Cortex of kidney (tissue), 1 donor: ENCODE results near the gene SERINC4.
"Not testable (repeated sequence)": the region's sequence is repeated elsewhere in the genome, so short reads cannot be mapped to it uniquely, and the experiment has no call there.

Experiments used
- DNase-seq: peaks from one replicate; lab custom pipeline; 2025; lab: John Stamatoyannopoulos, UW

SERINC4 gene

DNA sequence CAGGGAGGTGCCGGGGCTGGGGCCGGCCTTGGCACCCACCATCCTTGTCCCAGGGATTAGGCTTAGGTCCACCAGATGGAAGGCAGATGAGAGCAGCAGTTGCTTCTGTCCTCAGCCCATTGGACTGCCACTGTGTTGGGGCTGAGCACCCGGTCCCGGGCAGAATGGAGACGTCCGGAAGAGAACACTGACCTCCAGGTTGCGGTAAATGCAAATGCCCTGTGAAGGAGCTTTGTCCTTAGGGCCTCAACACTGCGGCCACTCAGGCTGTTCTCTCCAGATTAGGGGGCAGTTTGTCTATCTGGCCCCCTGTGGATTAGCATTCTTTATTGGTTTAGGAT, at the start of gene SERINC4:
Gene SERINC4, minus strand, starts transcription at position 276 of the 341 bp plus-strand sequence. Its CDS starts 234 bp downstream, at position 42.
- DNase-seq, result no peak

DNA sequence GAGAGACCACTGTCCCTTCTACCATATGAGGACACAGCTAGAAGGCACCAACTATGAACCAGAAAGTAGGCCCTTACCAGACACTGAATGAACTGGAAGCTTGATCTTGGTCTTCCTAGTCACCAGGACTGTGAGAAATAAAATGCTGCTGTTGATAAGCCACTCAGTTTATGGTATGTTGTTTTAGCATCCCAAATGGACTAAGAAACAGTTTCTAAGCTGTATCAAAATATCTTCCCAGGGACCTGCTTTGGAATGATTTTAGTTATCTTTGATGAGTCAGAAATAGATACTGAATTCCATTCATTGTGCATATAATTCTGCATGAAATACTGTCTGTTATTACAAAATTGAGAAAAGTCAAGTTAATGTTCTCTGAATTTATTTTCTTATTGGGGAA, 45.4 kb upstream of the SERINC4 start:
- no peak for DNase-seq

DNA sequence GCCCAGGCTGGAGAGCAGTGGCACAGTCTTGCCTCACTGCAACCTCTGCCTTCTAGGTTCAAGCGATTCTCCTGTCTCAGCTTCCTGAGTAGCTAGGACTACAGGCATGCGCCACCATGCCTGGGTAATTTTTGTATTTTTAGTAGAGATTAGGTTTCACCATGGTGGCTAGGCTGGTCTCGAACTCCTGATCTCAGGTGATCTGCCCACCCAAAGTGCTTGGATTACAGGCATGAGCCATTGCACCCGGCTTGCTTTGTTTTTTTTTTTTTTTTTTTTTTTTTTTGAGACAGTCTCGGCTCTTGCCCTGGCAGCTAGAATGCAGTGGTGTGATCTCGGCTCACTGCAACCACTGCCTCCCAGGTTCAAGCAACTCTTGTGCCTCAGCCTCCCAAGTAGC, 32.5 kb upstream of the SERINC4 start:
- DNase-seq, result not testable (repeated sequence)

DNA sequence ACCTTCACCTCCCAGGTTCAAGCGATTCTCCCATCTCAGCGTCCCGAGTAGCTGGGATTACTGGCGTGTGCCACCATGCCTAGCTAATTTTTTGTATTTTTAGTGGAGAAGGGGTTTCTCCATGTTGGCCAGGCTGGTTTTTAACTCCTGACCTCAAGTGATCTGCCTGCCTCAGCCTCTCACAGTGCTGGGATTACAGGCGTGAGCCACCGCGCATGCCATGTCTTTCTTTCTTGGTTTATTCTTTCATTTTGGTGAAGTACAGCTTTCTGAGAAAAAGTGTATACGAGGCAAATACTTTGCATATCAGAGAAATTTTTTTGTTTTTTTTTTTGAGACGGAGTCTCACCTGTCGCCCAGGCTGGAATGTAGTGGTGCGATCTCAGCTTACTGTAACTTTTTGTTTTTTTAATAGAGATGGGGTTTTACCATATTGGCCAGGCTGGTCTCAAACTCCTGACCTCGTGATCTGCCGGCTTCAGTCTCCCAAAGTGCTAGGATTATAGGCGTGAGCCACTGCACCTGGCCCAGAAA, 31.6 kb upstream of the SERINC4 start:
- DNase-seq, result not testable (repeated sequence)

DNA sequence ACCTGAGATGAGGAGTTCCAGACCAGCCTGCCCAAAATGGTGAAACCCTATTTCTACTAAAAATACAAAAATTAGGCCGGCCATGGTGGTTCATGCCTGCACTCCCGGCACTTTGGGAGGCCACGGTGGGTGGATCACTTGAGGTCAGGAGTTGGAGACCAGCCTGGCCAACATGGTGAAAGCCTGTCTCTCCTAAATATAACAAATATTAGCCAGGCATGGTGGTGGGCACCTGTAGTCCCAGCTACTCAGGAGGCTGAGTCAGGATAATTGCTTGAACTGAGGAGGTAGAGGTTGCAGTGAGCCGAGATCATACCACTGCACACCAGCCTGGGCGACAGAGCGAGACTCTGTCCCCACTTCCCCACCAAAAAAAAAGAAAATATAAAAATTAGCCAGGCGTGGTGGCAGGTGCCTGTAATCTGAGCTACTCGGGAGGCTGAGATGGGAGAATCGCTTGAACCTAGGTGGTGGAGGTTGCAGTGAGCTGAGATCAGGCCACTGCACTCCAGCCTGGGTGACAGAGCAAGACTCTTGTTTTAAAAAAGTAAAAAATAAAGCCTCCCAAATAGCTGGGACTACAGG, 30.8 kb upstream of the SERINC4 start:
- DNase-seq, result not testable (repeated sequence)

DNA sequence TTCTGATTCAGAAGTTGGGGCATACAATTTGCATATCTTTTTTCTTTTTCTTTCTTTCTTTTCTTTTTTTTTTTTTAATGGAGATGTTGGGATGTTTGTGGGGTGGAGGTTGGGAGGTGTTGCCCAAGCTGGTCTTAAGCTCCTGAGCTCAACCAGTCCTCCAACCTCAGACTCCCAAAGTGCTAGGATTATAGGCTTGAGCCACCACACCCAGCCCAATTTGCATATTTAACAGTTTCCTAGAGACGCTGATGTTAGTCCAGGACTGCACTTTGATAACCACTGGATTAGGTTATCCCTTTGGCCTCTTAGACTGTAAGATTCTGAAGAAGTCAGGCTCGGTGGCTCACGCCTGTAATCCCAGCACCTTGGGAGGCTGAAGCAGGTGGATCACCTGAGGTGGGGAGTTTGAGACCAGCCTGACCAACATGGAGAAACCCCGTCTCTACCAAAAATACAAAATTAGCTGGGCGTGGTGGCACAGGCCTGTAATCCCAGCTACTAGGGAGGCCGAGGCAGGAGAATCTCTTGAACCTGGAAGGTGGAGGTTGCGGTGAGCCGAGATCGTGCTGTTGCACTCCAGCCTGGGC, 30.0 kb upstream of the SERINC4 start:
- not testable (repeated sequence) for DNase-seq

DNA sequence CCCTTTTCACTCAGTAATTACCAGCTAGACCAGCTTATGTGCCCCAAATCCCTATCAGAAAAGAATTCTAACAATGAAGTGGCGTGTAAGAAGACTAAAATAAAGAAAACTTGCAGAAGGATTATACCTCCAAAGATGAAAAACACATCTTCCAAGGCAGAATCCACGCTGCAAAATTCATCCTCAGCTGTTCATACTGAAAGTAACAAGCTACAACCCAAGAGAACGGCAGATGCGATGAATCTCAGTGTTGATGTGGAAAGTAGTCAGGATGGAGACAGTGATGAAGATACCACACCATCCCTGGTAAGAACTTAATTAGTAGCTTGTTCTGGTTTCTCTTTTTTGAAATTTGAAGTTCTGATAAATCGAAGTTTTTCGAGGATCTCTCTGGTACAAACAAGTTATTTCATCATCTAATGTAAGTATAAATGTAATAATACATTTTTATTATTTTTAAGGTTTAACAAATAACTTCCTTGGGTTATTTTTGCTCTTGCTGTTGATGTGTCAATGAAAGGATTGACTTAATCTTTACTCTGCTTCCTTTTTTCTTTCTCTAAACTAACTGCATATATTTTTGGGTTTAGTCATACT, 28.1 kb upstream of the SERINC4 start:
- DNase-seq, result no peak

DNA sequence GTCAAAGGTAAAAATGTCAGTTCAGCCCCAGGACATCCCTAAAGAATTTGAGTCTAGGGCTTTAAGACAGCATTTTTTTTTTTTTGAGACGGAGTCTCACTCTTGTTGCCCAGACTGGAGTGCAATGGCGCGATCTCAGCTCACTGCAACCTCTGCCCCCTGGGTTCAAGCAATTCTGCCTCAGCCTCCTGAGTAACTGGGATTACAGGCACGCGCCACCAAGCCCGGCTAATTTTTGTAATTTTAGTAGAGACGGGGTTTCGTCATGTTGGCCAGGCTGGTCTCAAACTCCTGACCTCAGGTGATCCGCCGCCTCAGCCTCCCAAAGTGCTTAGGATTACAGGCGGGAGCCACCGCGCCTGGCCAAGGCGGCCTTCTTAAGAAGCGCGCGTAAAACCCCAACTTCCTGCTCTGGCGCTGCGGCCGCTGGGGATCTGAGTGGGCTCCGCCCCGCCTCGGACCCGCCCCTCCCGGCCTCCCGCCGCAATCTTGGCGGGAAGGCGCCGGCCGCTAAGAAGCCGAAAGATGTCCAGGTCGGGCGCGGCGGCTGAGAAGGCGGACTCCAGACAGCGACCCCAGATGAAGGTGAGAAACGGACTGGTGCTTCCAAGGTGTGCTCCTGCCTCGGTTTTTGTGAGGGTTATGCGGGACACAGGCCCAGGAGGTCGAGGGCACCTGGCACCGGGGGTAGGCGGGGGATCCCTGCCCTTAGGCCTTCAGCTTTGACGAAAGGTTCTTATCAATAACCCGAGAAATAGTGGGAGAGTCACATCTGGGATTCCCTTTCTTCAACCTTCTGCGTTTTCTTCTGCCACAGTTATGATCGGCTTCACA, 26.7 kb upstream of the SERINC4 start, which contains the start of gene WDR76:
Gene WDR76, plus strand, starts transcription at position 495 of the 834 bp plus-strand sequence. Its CDS starts 31 bp downstream, at position 526.
- no peak for DNase-seq

DNA sequence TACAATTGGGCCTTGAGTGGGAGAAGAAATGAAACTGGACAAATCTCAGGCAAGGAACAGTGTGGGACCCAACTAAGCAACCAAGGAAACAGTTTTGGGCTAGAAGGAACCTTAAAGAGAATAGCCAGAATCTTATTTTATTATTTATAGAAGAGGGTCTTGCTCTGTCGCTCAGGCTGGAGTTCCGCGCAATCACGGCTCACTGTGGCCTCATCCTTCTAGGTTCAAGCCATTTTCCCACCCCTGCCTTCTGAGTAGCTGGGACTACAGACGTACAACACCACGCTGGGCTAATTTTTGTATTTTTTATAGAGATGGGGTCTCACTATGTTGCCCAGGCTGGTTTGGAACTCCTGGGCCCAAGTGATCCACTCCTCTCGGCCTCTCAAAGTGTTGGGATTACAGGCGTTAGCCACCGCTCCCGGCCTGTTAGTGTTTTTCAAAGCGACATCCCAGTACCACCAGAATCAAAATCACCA, 26.0 kb upstream of the SERINC4 start:
- DNase-seq, result no peak

DNA sequence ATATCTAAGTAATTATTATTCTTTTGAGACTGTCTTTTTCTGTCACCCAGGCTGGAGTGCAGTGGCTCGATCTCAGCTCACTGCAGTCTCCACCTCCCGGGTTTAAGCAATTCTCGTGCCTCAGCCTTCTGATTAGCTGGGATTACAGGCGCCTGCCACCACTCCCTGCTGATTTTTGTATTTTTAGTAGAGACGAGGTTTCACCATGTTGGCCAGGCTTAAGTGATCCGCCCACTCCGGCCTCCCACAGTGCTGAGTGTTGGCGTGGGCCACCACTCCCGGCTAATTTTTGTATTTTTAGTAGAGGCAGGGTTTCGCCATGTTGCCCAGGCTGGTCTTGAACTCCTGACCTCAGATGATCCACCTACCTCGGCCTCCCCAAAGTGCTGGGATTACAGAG, 25.3 kb upstream of the SERINC4 start:
- DNase-seq, result not testable (repeated sequence)

DNA sequence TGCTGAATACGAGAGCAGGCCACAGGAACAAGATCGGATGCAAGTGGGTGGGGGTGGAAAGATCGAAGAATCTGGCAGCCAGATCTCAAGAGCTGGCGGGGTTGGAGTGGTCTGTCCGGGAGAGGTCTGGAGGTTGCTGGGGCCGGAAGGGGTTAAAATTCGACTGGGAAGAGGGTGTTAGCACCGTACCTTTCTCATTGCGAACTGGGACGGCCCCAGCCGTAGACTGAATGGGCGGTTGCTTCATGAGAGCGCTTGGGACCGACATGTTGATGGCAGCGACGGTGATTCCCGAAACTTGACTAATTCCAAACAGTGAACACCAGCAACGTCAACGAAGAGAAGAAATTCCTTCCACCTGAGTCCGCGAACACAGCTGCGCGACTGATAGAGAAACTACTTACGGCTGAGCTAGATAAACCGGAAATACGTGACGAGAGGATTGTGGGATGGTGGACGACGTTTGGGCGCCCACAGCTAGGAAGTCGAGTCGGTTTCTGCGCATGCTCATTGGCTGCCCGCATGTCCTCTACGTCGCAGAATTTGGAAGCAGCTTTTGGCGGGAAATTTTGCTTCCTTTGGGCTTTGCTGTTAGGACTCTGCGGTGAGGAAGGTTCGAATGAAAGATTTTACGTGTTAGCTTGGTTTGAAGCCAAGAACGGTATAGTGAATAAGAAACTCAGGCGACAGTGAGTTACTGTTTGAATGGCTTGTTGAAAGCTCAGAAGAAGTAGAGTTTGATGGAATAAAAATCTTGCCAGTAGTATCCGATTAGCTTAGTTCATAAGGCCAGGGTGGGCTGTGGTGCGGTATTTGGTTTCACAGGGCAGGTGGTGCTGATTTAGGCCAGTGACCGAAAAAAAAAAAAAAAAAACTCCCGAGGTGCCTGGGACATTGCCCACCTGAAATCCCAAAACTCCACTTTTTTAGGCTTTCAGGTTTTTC, 24.6 kb upstream of the SERINC4 start, which contains the start of gene MFAP1:
Gene MFAP1, minus strand, starts transcription at position 389 of the 945 bp plus-strand sequence. Its CDS starts 121 bp downstream, at position 268.
- DNase-seq, result no peak

DNA sequence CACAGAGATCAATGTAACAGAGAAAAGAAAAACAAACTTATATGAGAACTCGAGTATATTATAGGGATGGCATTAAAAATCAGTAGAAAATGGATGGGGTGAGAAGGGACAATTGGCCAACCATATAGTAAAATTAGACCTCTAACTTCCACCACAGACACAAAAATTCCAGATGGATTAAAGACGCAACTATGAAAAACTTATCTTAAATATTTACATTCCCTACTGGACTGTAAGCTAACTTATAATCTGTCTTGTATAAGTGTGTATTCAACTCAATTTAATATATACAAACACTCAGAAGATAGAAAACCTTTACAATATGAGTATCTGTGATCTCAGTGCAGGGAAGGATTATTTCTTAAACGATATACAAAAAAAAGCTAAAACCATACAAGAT, 21.5 kb upstream of the SERINC4 start:
- no peak for DNase-seq

DNA sequence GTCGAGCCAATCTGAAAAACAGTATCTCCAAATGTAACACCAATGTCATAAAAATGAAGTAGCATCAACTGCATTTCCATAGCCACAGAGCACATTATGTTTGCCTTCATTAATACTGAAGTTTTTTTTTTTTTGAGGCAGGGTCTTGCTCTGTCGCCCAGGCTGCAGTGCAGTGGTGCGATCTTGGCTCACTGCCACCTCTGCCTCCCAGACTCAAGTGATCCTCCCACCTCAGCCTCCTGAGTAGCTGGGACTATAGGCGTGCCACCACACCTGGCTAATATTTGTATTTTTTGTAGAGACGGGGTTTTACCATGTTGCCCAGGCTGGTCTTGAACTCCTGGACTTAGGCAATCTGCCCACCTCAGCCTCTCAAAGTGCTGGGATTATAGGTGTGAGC, 15.0 kb upstream of the SERINC4 start:
- not testable (repeated sequence) for DNase-seq

DNA sequence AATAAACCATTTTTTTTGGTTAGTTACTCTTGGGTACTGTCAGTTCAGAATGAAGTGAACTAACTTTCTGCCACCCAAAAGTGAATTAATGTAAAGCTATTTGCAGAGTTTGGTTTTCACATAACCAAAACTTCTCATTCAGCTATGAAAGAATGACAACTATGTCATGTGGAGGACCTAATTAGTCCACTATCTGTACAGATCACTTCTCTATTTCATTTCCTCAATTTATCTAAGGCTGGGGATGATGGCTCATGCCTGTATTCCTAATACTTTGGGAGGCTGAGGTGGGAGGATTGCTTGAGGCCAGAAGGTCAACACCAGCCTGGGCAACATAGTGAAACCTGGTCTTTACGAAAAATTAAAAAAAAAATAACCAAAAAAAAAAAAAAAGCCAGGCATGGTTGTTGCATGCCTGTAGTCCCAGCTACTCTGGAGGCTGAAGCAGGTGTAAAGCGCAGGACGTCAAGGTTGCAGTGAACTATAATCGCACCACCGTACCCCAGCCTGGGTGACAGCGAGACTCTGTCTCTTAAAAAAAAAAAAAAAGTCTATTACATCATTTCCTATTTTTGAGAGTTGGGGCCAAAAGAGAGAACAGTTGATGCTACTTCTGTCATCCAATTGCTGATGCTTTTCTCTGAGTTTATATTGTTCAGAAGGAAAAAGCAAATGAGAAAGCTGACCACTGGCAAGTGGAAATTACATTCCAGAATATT, 9.1 kb upstream of the SERINC4 start:
- no peak for DNase-seq

DNA sequence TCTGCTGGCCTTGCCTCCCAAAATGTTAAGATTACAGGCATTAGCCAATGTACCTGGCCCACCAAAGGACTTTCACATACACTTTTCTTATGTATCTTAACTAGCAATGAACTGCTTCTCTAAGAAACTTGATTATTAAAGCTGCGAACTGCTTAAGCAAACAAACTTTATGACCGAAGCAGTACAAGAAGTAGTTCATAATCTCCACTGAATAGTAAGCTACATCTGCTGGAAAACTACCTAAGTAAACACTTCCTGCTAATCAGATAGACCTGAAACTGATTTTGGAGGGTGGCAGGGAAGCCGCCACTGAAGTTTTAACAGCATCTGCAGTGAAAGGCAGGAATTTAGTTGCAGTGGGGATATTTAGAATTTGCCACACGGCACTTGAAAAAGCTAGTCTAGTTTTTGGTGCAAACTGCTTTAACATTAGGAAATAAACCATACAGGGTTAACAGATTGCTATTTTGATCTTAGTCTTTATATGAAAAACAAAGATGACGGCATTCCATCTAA, 8.5 kb upstream of the SERINC4 start:
- no peak for DNase-seq

DNA sequence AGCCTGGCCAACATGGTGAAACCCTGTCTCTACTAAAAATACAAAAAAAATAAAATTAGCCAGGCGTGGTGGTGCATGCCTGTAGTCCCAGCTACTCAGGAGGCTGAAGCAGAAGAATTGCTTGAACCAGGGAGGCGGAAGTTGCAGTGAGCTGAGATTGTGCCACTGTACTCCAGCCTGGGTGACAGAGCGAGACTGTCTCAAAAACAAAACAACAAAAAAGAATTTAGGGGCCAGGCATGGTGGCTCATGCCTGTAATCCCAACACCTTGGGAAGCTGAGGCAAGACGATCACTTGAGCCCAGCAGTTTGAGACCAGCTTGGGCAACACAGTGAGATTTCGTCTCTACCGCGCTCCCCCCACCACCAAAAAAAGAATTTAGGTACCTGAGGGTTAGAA, 2.7 kb upstream of the SERINC4 start:
- not testable (repeated sequence) for DNase-seq

DNA sequence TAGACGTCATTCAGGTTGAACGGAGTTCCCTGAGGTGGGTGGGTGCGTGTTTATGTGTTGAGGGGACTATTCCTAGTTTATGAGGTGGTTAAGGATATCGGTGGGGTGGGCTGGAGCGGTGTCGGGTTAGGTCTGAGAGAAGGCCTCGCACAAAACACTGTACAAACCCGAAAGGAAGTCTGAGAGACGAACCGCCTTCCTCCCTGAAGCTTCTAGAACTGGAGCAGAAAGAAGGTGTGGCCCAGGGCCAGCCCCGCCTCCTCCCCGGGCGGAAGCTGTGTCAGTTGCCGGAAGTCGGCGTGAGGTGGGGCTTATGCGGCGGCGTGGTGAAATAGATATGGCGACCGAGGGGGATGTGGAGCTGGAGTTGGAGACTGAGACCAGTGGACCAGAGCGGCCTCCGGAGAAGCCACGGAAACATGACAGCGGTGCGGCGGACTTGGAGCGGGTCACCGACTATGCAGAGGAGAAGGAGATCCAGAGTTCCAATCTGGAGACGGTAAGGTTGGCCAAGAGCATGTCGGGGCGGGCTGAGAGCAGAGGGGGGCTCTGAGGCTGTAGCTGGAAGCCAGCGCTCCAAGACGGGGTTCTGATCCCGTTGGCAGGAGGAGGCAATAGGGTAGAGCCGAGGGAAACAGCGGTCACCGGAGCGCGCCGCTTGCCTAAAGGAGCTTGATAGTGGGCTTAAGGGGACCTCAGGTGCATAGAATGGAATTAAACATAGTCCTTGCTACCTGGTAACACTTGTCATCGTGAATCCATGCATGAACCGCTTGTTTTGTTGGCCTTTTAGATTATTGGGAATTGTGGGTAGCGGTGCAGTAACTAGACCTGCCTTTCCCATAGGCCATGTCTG, 494 bp upstream of the SERINC4 start, which contains the start of gene HYPK:
Gene HYPK, plus strand, starts transcription at position 314 of the 856 bp plus-strand sequence. Its CDS starts 24 bp downstream, at position 338.
- DNase-seq, result no peak

DNA sequence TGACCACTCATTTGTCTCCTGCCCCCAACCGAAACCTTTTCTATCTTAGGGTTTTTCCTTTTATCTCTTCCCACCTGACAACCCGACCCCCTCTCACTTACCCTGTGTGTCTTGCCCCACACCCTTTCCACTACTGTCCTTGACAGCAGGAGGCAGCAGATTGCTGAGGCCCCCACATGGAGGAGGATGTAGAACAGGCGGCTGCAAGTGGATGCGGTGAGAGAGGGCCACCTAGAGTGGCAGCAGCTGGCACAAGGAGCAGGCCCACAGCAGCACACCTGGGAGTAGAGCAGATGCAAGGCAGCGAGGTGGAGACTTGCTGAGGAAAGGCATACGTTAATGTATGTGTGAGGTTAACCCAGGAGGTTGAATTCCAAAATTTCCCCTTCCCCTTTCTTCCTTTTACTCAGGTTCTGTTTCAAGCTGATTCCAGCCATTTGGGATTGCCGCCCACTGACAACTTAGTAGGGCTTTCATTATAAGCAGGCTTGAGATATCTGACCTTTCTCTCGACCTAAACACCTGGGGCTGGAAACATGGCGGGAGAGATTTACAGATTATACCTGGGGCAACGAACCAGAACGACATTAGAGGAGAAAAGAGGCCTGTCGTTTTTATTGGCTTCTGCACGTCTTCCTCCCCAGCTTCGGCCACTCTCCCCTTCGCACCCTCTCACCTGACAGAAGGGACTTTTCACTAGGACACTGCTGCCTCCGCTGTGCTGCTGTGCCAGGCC, 643 bp downstream of the SERINC4 start:
- no peak for DNase-seq
